GM23338 (cell line): Measurements from ENCODE around the gene CORT.

Experiments
- CREB1 ChIP-seq: fragments of 250-450 bp; sonication (Bioruptor Pico); IDR thresholded peaks from 2 replicates; pipeline ENCODE4 v1.5.0; 2020; ENCODE audit warnings: low read depth, mild to moderate bottlenecking, moderate library complexity
- CTCF ChIP-seq, 2 experiments: fragments of 200-600 bp in 1 of 2; sonication (generic) in 1 of 2; conservative IDR thresholded peaks; 2 replicates each; pipeline versions ENCODE4 v1.5.1 to v1.6.1; 2016 to 2017; ENCODE audit warnings: antibody characterized with exemption in 2 of 2, low read depth in 2 of 2, mild to moderate bottlenecking in 2 of 2, moderate library complexity in 1 of 2
- EZH2 ChIP-seq: fragments of 200-600 bp; sonication (generic); IDR thresholded peaks from one replicate; pipeline ENCODE4 v1.8.0; 2017; ENCODE audit warnings: antibody characterized with exemption, mild to moderate bottlenecking, low read depth; ENCODE audit not compliant: unreplicated experiment
- POLR2AphosphoS5 ChIP-seq: IDR thresholded peaks from 2 replicates; pipeline ENCODE4 v1.6.1; 2016; ENCODE audit warnings: antibody characterized with exemption, low read depth
- STAT1 ChIP-seq: IDR thresholded peaks from one replicate; pipeline ENCODE4 v1.6.1; 2016; ENCODE audit warnings: antibody characterized with exemption; ENCODE audit not compliant: unreplicated experiment
- TF ChIP-seq, protein P1 (sequence below): IDR thresholded peaks from one replicate; pipeline ENCODE4 v1.6.1; 2018; ENCODE audit warnings: antibody characterized with exemption; ENCODE audit not compliant: unreplicated experiment

DNA sequence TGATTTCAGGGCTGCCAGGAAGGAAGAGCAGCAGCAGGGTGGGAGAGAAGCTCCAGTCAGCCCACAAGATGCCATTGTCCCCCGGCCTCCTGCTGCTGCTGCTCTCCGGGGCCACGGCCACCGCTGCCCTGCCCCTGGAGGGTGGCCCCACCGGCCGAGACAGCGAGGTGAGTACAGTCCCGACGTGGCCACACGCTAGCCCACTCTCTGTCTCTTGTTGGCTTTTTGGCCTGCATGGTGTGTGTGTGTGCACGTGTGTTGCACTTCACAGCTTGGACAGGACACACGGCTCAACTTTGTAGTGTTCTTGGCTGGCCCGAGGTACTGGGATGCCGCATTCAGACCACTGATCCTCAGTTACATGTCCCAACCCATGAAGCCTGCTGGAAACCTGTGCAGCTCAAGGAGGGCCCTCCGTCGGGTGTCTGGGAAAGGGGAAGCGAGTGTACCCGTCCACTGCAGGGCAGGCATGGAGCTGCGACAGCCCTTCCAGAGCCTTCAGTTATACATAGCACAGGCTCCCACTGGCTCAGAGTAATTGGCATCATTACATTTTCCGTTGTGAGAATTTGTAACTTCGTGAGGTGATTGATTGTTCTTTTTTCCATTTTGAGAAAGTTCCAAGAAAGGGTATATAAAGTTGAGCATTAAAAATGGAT lies 454 bp downstream of the CORT start:
- no peak for TF ChIP-seq CTCF (conservative IDR thresholded peaks at IDR 0.05; ENCODE audit: low read depth in 2 of 2)
- TF ChIP-seq EZH2 = no peak
- no peak for TF ChIP-seq POLR2AphosphoS5
- no peak for TF ChIP-seq STAT1
- no peak for TF ChIP-seq CREB1 (CRISPR knock-in tag)
- TF ChIP-seq, protein P1, sequence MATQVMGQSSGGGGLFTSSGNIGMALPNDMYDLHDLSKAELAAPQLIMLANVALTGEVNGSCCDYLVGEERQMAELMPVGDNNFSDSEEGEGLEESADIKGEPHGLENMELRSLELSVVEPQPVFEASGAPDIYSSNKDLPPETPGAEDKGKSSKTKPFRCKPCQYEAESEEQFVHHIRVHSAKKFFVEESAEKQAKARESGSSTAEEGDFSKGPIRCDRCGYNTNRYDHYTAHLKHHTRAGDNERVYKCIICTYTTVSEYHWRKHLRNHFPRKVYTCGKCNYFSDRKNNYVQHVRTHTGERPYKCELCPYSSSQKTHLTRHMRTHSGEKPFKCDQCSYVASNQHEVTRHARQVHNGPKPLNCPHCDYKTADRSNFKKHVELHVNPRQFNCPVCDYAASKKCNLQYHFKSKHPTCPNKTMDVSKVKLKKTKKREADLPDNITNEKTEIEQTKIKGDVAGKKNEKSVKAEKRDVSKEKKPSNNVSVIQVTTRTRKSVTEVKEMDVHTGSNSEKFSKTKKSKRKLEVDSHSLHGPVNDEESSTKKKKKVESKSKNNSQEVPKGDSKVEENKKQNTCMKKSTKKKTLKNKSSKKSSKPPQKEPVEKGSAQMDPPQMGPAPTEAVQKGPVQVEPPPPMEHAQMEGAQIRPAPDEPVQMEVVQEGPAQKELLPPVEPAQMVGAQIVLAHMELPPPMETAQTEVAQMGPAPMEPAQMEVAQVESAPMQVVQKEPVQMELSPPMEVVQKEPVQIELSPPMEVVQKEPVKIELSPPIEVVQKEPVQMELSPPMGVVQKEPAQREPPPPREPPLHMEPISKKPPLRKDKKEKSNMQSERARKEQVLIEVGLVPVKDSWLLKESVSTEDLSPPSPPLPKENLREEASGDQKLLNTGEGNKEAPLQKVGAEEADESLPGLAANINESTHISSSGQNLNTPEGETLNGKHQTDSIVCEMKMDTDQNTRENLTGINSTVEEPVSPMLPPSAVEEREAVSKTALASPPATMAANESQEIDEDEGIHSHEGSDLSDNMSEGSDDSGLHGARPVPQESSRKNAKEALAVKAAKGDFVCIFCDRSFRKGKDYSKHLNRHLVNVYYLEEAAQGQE = no peak
